NCI-H345 (cell line): ENCODE data around the gene ARAP1.

ENCODE experiments used
- DNase-seq: peaks from one replicate; lab custom pipeline; 2025; lab: John Stamatoyannopoulos, UW

ARAP1 gene

DNA sequence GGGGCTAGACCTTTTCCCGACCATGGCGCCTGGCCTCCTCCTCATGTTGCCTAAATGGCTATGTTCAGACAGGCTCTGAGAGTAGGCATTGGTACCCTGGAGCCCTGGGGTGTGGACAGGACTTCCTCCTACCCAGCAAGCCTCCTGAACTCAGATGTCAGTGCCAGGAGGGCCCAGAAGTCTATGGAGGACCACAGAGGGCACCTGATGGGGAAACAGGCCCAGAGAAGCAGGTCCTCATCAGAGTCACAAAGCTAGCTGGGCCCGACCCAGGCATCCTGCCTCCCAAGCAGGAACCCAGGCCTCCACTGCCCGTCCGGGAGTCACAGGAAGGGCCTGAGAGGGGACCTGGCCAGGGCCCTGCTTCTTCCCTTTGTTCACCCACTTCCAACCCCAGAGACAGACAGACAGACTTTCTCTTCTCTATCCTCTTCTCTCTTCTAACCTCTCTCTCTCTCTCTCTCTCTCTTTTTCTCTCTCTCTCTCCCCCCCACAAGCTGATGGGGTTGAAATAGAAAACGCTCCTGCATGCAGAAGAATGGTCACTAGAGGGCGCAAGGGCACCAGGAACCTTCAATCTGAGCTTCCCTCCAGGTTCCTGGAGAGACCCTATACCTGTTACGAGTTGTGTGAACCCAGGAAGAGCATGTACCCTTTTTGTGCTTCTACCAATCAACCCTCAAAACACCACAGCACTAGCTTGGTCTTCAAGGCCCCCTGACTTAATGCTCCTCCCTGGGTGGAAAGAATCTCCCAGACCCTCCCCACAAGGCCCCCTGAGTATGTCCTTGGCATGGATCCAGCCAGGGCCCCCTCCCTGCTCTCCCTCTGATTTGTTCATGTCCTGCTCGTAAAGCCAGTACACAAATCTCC lies 27.1 kb downstream of the ARAP1 start:
- DNase-seq = peak; percentile 77

DNA sequence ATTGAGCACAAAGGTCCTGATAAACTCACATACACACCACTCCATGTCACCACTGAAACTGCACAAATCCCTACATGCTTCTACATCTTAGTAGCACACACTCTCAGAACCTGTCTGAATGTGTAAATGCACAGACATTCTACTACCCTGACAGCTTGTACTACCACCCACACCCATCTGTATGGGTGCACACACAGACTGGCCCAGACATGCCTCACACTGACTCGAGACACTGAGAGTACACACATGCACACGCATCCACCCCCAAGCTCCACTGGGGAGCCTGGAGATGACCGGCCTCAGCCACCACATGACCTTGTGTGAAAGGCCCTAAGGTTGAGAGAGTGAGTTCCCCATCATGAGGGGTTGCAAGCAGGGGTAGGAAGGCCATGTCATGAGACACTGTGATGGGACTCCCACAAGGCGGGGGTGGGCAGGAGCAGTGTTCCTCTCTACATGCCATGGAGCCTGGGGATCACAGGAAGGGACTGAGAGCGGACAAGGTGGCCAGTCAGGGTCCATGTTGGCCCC lies 28.1 kb downstream of the ARAP1 start:
- DNase-seq = no peak

DNA sequence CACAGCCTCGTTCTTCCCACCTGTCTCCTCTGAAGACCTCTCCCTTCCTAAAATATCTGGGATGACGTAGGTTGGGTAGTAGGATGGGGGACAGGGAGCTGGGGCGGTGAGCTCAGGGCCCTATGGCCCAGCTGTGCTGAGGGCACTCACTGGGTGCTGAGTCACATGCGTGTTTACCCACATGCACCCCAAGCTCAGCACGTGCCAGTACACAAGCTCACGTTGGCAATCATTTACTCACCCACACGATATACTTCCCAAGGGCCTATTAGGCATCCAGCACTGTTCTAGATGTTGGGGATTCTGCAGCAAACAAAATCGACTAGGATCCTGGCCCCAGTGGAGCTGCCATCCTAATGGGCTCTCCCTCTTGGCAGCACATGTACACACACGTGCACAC lies 28.7 kb downstream of the ARAP1 start:
- DNase-seq = no peak

DNA sequence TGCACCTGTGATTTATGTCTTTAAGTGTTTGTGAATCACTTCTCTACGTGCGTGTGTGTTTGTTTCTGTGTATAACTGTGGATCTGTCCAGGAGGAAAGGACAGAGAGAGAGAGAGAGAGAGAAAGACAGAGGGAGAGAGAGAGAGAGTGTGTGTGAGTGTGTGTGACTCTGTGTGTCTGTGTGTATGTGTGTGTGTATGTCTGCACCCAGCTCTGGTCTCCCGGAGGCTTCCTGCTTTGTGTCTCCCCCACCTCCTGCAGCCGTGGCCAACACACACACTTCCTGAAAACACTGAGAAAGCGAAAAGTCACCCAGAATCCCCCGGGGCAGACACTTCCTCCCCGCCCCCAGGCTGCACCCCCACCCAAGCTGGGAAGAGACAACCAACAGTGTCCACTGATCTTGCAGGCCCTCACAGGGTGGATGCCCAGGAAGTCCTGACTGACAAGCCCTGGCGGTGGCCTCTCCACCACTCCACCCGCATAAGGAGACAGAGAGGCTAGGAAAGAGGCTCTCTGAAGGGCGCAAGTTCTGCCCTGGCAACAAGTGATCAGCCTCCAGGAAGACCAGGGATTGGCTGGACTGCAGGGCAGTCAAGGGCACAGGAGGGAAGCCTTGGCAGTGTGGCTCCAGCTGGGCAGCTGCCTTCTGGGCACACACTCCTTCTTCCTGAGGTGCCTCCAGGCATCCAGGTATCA lies 30.0 kb downstream of the ARAP1 start:
- DNase-seq = peak; percentile 33

DNA sequence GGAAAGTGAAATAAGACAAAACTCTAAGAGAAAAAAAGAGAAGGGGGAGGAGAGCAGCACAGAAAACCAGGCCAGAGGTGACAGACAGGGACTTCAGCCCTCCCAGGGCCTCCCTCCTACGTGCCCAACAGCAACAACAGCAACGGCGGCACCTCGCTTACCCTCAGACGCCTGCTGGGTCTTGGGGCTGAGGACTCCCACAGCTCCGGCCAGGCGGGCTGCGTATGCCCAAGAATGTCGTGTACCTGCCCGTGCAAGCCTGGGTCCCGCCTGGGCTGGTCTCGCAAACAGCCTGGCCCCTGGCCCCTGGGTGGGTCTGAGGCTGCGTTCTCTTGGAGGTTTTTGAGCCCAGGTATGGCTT lies 30.5 kb downstream of the ARAP1 start:
- no peak for DNase-seq

DNA sequence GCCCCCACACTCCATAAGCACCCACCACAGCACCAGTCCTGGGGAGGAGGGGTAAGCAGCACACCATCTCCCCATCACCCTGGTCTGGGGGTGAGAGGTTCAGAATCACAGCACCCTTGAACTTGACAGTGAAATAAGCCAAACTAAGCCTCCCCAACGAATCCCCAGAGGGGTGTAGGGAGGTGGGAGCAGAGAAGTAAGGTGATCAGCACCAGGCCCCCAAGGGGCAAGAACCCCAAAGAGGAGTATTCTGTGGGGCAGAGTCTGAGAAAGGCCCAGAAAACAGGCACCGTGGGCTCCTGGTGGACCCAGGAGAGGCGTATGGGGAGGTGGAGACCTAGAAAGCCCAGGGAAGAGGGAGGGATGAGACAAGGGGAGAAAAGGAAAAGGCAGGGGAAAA lies 30.9 kb downstream of the ARAP1 start:
- DNase-seq = no peak

DNA sequence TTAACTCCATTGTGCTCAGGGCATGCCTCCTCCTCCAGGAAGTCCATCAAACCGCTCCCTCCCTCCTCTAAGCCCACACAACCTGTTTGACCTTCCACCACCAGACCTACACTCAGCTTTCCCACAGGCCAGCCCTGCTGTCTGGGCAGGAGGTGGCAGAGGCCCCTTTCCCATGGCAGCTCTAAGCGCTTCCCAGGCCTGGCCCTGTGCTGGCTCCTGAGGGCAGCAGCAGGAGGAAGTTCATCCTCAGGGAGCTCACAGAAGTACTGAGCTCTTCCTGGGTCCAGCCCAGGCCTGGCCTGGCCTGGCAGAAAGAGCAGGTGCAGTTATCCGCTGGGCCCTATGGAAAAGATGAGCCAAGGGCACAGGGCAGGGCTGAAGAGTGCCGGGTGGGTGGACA lies 31.4 kb downstream of the ARAP1 start:
- no peak for DNase-seq

DNA sequence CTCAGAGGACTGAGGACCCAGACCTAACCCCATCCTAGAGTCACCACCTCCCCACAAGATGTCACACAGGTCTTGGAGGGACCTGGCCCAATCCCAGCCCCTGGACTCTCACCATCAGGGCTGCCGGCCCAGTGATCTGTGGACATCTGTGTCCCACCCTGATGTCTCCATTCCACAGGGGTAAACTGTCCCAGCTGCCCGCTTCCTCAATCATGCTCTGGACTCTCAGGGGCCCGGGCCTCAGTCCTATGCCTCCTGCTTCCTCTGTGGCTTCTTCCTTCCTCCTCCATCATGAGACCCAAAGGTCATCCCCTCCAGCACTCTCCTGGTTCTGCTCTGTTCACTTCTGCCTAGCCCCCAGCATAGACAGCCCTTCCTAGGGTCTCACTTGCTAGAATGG lies 32.2 kb downstream of the ARAP1 start:
- no peak for DNase-seq

DNA sequence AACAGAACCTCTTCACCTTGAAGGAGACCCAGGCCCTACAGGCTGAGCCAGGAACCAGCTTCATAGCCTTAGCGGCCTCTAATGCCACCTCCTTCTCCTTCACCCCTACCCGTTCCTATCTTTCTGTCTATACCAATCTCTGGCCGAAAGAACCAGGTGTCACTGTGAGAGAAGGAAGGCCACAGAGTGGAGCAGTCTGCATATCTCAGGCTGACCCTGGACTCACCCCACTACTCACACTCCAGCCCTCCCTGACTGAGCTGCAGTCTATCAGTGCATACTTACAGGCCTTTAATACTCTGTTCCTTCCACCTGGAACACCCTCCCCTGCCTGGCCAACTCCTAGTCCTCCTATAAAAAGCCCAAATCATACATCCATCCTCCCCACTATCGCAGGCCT lies 32.7 kb downstream of the ARAP1 start:
- DNase-seq = no peak

DNA sequence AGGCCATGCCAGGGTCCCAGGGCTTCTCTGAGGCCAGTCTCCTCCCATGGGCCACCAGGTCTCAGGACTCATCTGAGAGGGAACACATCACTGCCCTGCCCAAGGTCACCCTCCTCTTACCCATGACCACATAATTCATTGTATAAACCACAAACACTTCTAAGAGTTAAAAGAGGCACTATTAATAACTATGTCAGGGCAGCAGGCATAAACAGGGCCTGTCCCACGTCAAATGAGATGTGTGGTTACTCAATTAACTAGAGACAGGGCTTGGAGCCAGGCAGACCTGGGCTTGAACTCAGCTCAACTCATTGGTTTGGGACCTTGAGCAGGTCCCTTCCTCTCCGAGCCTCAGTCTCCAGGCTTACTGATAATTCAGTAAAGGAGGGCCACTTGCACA lies 33.1 kb downstream of the ARAP1 start:
- DNase-seq = no peak

DNA sequence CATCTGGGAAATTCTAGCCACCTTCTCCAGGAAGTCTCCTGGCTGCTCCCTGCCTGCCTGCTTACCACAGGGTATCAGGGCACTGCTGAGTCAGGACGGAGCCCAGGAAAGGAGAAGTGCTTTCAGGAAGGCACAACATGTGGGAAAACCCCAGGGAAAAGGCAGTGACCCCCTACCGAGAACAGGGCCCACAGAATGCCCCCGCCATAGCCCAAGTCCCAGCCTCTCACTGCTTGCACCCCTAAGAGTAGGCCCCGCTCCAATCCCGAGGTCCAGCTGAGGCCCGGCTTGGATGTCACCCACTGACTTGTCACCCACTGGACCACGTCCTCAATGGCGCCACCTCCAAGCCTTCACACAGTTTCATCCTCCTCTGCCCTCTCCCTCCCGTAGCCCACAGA lies 34.1 kb downstream of the ARAP1 start:
- DNase-seq = no peak

DNA sequence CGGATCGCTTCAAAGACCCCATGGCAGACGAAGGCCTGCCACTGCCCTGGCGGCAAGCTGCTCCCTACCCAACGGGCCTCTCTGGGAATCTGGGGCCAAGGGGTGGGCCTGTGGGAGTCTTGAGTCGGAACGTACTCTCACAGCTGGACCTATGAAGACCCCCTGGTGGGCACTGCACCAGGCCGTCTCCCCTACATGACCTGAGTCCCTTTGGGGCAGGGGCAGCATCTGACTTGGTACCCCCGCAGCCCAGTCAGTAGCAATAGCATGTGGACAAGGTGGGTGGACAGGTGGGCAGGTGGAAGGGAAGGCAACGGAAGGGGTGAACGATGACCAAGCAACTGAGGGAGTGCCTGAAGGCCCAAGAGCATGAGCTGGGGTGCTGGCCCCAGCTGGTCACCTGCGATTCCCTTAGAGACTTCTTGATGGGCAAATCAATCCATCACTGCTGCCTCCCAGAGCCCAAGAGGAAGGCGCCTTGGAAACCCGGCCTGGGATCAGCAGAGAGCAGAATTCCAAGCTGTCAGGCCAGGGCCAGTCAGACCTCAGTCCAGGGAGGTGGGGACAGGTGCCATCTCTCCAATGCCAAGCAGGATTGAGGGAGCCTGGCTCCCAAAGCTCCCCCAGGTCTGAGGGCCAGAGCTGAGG lies 35.3 kb downstream of the ARAP1 start:
- DNase-seq = no peak

DNA sequence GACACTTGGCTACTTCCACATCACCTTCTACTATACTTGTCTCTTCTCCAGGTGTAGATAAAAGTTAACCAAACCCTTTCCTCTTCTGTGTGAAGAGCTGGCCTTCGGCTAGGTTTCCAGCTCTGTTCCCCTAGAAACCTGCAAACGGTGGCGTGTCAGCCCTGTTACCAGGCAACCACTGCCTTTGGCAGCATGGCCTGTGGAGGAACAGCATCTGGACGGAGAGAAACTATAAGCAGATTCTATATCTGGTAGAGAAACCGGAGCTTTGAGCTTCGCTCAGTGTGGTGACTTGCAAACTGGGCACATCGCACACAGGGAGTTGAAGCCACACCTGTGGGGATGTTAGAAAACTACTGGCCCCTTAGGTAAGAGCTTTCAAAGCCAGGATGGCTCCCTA lies 35.9 kb downstream of the ARAP1 start:
- DNase-seq = no peak

DNA sequence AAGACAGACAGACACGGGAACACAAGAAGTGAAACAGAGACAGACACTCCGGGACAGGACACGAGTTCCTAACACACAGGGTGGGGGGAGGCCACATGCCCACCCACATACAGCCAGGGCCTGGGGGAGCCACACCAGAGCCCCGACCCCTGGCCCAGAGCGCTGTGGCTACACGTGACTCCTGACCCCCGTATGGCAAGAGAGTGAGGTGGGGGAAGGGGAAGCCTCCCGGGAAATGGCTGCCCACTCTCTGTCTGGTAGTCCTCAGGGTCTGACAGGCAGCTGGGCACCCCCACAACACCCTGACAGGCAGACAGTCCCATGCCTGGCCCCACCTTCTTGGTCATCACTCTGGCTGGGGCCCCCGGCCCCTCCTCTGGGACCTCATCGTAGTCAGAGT lies 39.4 kb downstream of the ARAP1 start:
- no peak for DNase-seq

DNA sequence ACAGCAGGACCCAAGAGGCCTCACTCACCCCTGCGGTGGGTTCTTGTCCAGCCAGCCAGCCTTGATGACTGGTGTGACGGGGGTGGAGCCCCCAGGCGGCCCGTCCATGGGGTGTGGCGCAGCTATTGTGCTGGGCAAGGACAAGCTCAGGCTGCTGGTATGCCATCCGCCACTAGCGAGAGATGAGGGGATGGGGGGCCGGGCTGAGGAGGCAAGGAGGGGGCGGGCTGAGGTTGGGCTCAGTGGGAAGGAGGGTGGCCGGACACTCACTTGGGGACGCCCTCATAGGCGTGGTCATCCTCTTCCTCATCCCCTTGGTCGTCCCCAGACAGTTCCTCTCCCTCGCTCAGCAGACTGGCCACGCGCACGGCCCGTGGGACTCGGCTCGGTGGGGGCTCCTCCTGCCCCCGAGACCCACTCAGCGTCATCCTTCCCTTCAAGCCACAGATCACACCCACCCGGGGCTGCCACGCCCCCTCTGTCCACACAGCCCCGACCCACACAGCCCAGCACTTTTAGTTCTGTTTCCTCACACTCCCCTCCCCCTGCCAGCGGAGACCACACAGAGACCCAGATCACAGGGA lies 39.9 kb downstream of the ARAP1 start:
- DNase-seq = no peak

DNA sequence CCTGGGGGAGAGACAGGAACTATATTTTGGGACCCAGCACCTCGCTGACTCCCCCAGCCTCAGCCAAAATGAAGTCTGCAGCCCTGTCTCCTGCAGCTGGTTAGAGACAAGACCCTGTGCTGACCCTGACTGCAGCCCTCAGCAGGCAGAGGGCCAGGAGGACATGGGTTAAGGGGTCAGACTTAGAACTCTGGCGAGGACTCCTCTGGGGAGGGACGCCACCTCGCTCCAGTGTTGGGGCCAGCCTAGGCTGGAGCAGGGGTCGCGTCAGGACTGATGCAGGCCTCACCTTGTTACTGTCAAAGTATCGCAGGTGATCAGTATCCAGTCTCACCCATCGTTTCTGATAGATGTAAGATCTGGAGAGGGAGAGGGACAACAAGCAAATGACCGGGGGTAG lies 41.1 kb downstream of the ARAP1 start:
- no peak for DNase-seq

DNA sequence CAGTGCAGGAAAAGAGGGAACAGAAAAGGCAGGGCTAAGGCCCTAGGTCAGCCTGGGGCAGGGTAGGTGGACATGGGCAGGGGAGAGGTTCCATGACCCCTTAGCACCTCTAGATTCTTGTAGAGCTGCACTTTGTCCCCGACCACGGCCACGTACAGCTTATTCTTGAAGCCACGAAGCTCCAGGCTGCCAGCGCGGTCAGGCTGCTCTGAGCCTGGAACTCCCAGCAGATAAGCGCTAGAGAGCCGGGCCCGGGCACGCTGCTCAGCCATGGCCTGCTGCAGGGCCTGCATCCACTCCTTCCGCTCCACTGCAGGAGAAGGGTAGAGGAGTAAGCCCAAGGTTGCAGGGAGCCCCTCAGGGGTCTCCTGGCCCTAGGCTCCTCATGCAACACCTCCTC lies 41.9 kb downstream of the ARAP1 start:
- DNase-seq = no peak

DNA sequence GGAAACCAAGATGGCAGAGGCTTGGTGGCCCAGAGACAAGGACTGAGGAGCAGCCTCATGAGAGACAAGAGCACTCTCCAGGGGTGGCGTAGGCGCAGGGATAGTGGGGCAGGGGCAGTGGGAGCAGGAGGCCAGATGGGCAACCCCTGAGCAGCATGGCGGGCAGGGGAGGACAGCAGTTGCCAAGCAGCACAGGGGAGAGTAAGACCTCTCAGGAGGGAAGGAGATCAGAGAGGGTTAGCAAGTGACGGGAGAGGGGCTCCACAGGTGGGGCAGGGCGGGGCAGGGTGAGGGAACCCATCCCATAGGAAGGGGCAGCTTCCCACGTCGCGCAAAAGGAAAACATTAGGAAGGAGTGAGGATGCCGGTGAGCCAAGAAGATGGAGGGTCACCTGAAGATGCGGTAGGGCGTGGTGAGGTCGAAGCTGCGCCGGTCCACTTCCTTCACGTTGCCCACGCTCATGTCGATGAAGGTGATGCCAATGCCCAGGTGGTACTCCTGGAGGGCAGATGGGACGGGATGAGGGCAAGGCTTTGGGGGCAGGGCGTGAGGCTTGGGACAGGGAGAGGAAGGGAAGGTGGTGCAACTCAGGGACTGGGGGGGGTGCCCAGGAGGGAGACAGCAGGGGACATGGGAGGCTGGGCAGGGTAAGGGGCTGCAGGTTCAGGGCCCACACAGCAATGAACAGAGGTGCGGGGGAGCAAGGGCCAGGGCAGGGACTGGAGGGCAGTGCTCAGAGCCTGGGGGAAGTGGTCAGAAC lies 42.5 kb downstream of the ARAP1 start:
- no peak for DNase-seq

DNA sequence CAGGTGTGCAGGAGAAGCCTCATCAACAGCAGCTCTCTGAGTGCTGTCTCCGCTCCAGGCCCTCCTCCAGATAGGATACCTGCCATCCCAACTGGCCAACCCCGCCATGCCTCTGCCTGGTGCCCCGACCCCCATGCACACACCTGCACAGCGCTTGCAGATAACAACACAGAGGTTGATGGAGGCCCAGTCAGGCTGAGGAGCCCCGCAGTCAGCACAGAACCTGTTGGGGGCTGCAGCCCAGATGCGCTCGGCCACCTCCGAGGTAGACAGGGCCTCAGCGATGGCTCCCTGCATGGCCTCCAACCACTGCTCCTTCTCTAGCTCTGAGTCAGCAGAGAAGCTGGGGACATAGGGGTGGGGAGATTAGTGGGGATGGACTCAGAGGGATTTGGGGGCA lies 45.2 kb downstream of the ARAP1 start:
- DNase-seq = no peak

DNA sequence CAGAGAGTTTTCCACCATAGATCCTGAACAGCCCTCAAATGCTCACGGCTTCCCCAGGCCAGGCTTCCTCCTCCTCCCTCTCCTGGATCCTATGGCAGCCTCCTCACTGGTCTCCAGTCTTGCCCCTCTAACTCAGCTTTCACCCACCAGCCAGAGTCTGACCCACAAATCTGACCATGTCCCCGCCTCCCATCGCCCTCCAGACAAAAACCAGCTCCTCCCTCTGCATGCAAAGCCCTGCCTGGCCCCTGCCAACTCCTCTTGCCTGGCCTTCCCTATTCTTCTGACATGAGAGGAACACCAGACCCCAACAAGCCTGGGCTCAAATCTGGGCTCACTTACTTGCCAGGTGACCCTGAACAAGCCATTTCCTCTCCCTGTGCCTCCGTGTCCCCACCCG lies 45.6 kb downstream of the ARAP1 start:
- DNase-seq = no peak

DNA sequence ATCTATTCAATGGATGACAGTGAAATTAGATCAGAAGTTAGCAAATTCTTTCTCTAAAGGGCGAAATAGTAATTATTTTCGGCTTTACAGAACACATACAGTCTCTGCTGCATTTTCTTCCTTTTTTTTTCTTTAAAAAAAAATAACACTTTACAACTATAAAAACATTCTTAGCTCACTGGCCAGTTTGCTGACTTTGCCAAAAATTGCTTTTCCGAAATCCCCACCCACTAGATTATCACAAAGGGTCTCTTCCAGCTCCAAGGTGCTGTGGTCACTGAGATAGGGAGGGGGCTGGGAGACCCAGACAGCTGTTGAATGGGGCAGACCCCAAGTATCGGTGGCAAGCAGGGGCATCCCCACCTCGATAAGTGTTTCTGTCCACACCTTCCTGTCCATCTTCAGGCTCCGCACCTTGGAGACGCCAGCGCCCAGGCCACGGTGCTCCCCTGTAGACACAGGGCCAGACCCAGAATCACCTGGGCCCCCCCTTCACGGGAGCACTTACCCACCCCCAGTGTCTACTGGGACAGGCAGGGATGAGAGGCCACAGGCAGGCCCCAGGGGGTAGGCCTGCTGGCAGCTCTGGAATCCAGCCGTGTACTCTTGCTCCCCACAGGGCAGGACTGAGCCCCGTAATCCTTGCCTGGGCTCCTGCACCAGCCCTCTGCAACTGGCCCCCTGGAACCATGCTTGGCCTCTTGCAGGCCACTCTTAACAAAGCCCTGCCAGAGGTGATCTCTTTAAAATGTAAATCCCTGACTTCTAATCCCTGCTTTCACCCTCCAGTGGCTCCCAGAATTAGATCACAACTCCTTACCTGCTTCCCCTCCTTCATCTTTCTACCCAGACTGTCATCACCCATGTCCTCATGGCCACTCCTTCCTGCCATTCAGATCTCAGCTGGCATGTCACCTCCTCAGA lies 46.5 kb downstream of the ARAP1 start:
- no peak for DNase-seq
